Stimulated activated CD8-positive, alpha-beta memory T cell treated with anti-CD3 and anti-CD28 coated beads, Interleukin-4, amount 100 ng/mL, for 1 hour (primary cell): ENCODE data around the gene BMERB1.
"Not testable (repeated sequence)": the region's sequence is repeated elsewhere in the genome, so short reads cannot be mapped to it uniquely, and the experiment has no call there.

Source experiments
- DNase-seq, 2 donors: peaks; one replicate each; pipeline ENCODE4 v3.0.0-alpha.2; 2020; ENCODE audit warnings: low read depth in 2 of 2, low spot score in 1 of 2

The BMERB1 gene

GRCh38 chr16:15425861-15426260, 8.5 kb upstream of the BMERB1 start:
- DNase-seq = no peak

- DNase-seq = no peak
Measured at GRCh38 chr16:15426796-15427195, 7.6 kb upstream of the BMERB1 start.

- peak in 1 of 2 donors; percentile 21 for DNase-seq
Measured at GRCh38 chr16:15427648-15428239, 6.6 kb upstream of the BMERB1 start.

DNA sequence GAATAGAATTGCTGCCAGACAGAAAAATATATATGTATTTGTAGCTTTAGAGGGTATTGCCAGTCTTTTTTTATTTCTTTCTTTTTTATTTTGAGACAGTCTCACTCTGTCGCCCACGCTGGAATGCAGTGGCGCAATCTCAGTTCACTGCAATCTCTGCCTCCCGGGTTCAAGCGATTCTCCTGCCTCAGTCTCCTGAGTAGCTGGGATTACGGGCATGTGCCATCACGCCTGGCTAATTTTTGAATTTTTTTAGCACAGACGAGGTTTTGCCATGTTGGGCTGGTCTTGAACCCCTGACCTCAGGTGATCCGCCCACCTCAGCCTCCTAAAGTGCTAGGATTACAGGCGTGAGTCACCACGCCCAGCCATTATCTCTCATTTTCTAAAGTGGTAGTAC, 3.5 kb upstream of the BMERB1 start:
- not testable (repeated sequence) for DNase-seq

GRCh38 chr16:15434079-15434424, 336 bp upstream of the BMERB1 start:
- no peak for DNase-seq

GRCh38 chr16:15435216-15435864, 952 bp downstream of the BMERB1 start:
- no peak for DNase-seq

DNA sequence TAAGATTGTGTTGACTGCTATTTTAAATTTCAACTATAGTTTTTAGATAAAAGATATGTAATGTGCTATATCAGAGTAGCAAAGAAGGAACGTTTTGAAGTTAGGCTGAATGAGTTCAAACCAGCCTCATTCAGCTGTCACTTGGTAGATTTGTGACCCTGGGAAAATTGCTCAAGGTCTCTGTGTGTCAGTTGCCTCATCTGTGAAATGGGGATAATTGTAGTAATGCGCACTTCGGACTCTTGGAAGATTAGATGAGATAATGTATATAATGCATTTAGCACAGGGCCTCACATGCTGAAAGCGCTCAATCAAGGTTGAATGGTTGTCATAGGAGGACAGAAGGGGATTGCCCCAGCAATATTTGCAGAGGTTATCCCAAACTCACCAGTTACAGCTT, 4.7 kb downstream of the BMERB1 start:
- DNase-seq = no peak

GRCh38 chr16:15439521-15439920, 5.1 kb downstream of the BMERB1 start:
- DNase-seq = no peak

GRCh38 chr16:15440852-15441251, 6.5 kb downstream of the BMERB1 start:
- no peak for DNase-seq

DNA sequence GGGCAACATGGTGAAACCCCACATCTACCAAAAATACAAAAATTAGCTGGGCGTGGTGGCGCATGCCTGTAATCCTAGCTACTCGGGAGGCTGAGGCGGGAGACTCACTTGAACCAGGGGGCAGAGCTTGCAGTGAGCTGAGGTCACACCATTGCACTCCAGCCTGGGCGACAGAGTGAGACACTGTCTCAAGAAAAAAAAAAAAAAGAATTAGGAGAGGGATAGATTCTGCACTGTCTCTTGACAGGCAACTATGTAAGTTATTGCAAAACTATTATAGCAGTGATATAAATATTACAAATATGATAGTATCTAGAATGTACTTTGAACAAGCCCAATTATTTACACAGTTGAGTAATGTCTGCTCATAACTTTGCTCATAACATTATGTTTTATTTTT, 7.8 kb downstream of the BMERB1 start:
- not testable (repeated sequence) for DNase-seq

GRCh38 chr16:15443753-15444152, 9.4 kb downstream of the BMERB1 start:
- DNase-seq = no peak

DNA sequence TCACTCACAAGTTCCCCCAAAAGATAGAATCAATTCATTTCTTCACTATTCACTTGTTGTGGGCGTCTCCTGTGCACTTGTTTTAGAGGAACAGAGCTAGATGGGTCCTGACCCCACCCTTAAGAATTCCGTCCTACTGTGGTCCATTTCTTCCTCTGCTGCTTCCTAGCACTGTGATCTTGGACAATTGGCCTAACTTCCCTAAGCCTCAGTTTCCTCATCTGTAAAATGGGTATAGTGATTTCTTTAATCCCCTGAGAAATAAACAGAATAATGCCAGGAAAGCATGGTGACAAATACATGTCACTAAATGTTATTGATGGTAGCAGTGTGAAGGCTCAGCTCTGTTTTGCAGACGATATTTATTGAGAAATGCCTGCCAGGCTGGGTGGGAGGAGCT, 9.9 kb downstream of the BMERB1 start:
- no peak for DNase-seq

- DNase-seq = no peak
Measured at GRCh38 chr16:15445450-15445849, 11.1 kb downstream of the BMERB1 start.

DNA sequence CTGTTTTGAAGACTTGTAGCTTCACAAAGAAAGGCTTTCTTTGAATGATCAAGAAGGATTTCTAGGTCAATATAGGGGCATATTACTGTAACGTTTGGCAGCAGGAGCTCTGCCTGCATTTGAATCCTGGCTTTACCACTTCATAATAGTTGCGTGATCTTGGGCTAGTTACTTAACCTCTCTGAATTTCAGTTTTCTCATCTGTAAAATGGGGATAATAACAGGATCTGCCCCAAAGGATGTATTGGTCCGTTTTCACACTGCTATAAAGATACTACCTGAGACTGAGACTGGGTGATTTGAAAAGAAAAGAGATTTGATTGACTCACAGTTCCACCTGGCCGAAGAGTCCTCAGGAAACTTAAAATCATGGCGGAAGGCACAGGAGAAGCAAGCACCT, 12.5 kb downstream of the BMERB1 start:
- no peak for DNase-seq

DNA sequence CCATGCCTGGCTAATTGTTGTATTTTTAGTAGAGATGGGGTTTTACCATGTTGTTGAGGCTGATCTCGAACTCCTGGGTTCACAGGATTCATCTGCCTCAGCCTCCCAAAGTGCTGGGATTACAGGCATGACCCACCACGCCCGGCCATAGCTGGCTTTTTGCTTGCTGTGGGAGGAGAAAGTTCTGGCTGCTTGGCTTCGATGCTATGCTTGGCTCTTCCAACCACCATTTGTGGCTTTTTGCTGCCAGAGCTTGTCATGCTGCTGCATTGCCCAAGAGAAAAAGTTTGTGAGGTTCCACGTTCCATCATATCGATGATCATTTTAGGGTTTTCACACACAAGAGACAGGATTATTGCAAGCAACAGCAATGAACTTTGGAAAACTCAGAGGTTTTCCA, 16.2 kb downstream of the BMERB1 start:
- DNase-seq = no peak

DNA sequence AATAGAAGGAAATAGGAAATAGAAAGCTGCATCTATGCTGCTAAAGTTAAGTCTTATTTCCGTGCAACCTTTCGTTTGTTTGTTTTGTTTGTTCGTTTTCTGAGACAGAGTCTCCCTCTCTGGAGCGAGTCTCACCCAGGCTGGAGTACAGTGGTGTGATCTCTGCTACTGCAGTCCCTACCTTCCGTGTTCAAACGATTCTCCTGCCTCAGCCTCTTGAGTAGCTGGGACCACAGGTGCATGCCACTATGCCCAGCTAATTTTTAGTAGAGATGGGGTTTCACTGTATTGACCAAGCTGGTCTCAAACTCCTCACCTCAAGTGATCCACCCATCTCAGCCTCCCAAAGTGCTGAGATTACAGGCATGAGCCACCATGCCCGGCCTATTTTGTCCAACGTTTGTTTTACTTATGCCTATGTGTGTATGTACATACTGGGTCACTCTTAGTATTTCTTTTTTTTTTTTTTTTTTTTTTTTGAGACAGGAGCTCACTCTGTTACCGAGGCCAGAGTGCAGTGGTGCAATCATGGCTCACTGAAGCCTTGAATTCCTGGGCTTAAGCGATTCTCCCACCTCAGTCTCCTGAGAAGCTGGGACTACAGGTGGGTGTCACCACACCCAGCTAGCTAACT, 16.8 kb downstream of the BMERB1 start:
- DNase-seq = no peak

- DNase-seq = no peak
Measured at GRCh38 chr16:15452246-15452855, 18.0 kb downstream of the BMERB1 start.

GRCh38 chr16:15453296-15453695, 18.9 kb downstream of the BMERB1 start:
- DNase-seq = not testable (repeated sequence)

GRCh38 chr16:15454933-15455332, 20.5 kb downstream of the BMERB1 start:
- DNase-seq = not testable (repeated sequence)

- no peak for DNase-seq
Measured at GRCh38 chr16:15457400-15457799, 23.0 kb downstream of the BMERB1 start.

- no peak for DNase-seq
Measured at GRCh38 chr16:15457958-15458357, 23.6 kb downstream of the BMERB1 start.

DNA sequence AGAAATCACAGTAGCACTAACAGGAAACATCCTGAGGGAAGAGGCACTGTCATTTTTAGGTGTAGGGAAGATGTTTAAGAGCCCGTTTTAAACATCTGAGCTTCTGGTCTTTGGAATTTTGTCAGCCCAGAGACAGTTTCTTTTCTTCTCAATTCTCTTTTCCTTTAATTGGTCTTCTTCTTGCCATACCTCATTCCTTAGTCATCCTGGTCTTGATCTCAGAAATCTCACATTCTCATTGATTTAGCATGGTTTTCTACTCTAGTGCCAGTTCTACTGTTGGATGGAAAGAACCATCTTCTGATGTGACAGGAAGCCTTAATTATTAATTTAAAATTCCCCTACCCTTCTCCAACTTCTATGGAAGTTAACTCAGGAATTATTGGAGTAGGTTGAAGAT, 25.4 kb downstream of the BMERB1 start:
- DNase-seq = no peak
